D721Med (cell line): Measurements from ENCODE around the gene LCE7A.

ENCODE experiments used
- DNase-seq: peaks from one replicate; pipeline ENCODE4 v3.0.0; 2011; ENCODE audit warnings: low spot score; ENCODE audit not compliant: insufficient read length
- FAIRE-seq: peaks from 2 replicates; lab custom pipeline; 2011; peaks lifted over from hg19 to GRCh38; lab: Jason Lieb, UNC
- CTCF ChIP-seq: IDR thresholded peaks from 2 replicates; pipeline ENCODE4 v1.5.1; 2012; ENCODE audit warnings: mild to moderate bottlenecking, control low read depth; ENCODE audit not compliant: insufficient read depth; ENCODE audit errors: missing control alignments

The LCE7A gene

GRCh38 chr1:152836870-152837269, 22.9 kb upstream of the LCE7A start:
- no peak for FAIRE-seq
- no peak for DNase-seq
- TF ChIP-seq CTCF = no peak

- DNase-seq (no peak), FAIRE-seq (no peak)
- TF ChIP-seq CTCF = no peak
These were observed 17.2 kb upstream of the LCE7A start, which contains the start of gene LCE6A for GRCh38 chr1:152842556-152842955. TSS of gene LCE6A (plus strand) at chr1:152842856. CDS start at chr1:152843521, 665 bp downstream.

GRCh38 chr1:152855661-152856060, 4.1 kb upstream of the LCE7A start:
- FAIRE-seq (no peak), DNase-seq (no peak)
- TF ChIP-seq CTCF = no peak

- FAIRE-seq (no peak), DNase-seq (no peak)
- no peak for TF ChIP-seq CTCF
These were observed 1.7 kb upstream of the LCE7A start for GRCh38 chr1:152858062-152858461.

- DNase-seq (no peak), FAIRE-seq (no peak)
- TF ChIP-seq CTCF = no peak
These were observed 333 bp downstream of the LCE7A start for GRCh38 chr1:152860129-152860528.

GRCh38 chr1:152861374-152861773, 1.6 kb downstream of the LCE7A start:
- no peak for DNase-seq
- no peak for FAIRE-seq

GRCh38 chr1:152864443-152864842, 4.6 kb downstream of the LCE7A start:
- TF ChIP-seq CTCF = no peak
- no peak for FAIRE-seq

More at GRCh38 chr1:152861374-152861773, 1.6 kb downstream of the LCE7A start:
- no peak for TF ChIP-seq CTCF

More at GRCh38 chr1:152864443-152864842, 4.6 kb downstream of the LCE7A start:
- no peak for DNase-seq
